Gastroesophageal sphincter (tissue), 4 donors: ENCODE measurements around the gene CDH4. TPM values are rescaled to one million over a fixed set of nuclear protein-coding genes. Genes with fewer than 3 reads are reported as not detected.

Source experiments
- ATAC-seq: fragments of 150-250 bp; one replicate; pipeline ENCODE4 v1.9.1; 2016; ENCODE audit warnings: mild to moderate bottlenecking, moderate library complexity
- H3K27ac ChIP-seq, 4 donors: fragments of 200-600 bp; sonication (generic) in 3 of 4; 1 replicate in 3 of 4; 2 replicates in 1 of 4; pipeline ENCODE4 v1.5.1; 2016 to 2019
- H3K27me3 ChIP-seq: fragments of 200-600 bp; sonication (generic); one replicate; pipeline ENCODE4 v1.5.1; 2019
- H3K36me3 ChIP-seq, 2 donors: fragments of 200-600 bp; sonication (generic); one replicate each; pipeline ENCODE4 v1.5.1; 2019; ENCODE audit warnings: control low read depth in 1 of 2
- H3K4me1 ChIP-seq, 3 donors: fragments of 200-600 bp; sonication (generic); 1 replicate in 2 of 3; 2 replicates in 1 of 3; pipeline ENCODE4 v1.5.1; 2016 to 2019; ENCODE audit warnings: control low read depth in 2 of 3
- H3K4me3 ChIP-seq, 2 donors: fragments of 200-600 bp; sonication (generic); one replicate each; pipeline ENCODE4 v1.5.1; 2019; ENCODE audit warnings: mild to moderate bottlenecking in 1 of 2, moderate library complexity in 1 of 2
- H3K9me3 ChIP-seq, 3 donors: fragments of 200-600 bp; sonication (generic); one replicate each; pipeline ENCODE4 v1.5.1; 2017 to 2019; ENCODE audit warnings: control low read depth in 2 of 3
- EP300 ChIP-seq: sonication (generic); formaldehyde crosslinking; IDR thresholded peaks from one replicate; pipeline ENCODE4 v1.6.1; 2017; ENCODE audit warnings: antibody characterized with exemption, mild to moderate bottlenecking
- POLR2A ChIP-seq, 2 donors: fragments of 450-650 bp; IDR thresholded peaks; one replicate each; pipeline ENCODE4 v1.6.1; 2017; ENCODE audit warnings: antibody characterized with exemption in 2 of 2, mild to moderate bottlenecking in 2 of 2, moderate library complexity in 1 of 2
- POLR2AphosphoS5 ChIP-seq: sonication (generic); formaldehyde crosslinking; IDR thresholded peaks from one replicate; pipeline ENCODE4 v1.6.1; 2017; ENCODE audit warnings: antibody characterized with exemption
- WGBS, 2 donors: methylation state at CpG; one replicate each; pipeline ENCODE4 v1.1.5; 2018; ENCODE audit warnings: low coverage in 1 of 2; 5-methylcytosine and 5-hydroxymethylcytosine counted together
- total RNA-seq, 4 donors: library from RNA; depleted of rRNA; stranded (reverse); fragments of >200 nt; gene quantifications; one replicate each; pipeline ENCODE4 v1.1.0, GENCODE V29; 2016
- TF ChIP-seq, protein P1 (sequence below), 4 experiments: fragments of 200-600 bp in 2 of 4; fragments of 450-650 bp in 2 of 4; sonication (generic) in 1 of 4; IDR thresholded peaks; one replicate each; pipeline ENCODE4 v1.5.1; 2017 to 2019; ENCODE audit warnings: antibody characterized with exemption in 4 of 4, mild to moderate bottlenecking in 2 of 4, moderate library complexity in 2 of 4

Gene CDH4
- total RNA-seq, 4 donors from 2014 or later, result under 0.01 to 1.5 (median 0.42) TPM; not detected in 1

DNA sequence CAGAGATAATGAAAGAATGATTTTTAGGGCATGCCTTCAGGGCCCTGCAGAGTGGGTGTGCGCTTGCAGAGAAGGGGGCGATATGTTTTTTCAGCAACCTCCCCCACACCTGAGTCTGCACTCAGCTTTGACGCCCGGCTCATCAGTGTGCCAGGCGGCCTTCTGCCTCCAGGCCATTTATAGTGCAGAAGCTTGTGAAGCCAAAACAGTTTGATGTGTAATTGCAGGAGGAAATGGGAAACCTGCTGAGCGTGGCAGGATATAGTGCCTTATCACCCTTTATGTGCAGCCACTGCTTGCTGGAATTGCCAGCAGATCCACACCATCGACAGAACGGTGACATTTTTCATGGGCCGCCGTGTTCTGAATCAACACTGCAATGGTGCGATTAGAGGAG is 178.2 kb downstream of the CDH4 start:
- 47% methylated on average over 8 of the region's 11 CpGs; no CpG with 5 or more reads in 1 of the 2 donors for WGBS, 2 donors

GRCh38 chr20:61433176-61433575 is 181.1 kb downstream of the CDH4 start:
- Histone ChIP-seq H3K27me3 (peaks cover 66% of the 10 kb centered on the region), H3K9me3 (peaks cover 0 to 5% (median 0%) of the 10 kb centered on the region in 3 donors), H3K27ac (no peak overlapping the region), H3K4me3 (no peak overlapping the region), H3K4me1 (peaks cover 0 to 9% (median 0%) of the 10 kb centered on the region in 3 donors), H3K36me3 (no peaks in the 10 kb centered on the region)
- 24 to 40% methylated on average over 1 to 10 of the region's 10 CpGs for WGBS, 2 donors
- TF ChIP-seq EP300 (no peak), POLR2A (IDR thresholded peaks at IDR 0.05) (no peak), POLR2AphosphoS5 (no peak)
- TF ChIP-seq, protein P1, sequence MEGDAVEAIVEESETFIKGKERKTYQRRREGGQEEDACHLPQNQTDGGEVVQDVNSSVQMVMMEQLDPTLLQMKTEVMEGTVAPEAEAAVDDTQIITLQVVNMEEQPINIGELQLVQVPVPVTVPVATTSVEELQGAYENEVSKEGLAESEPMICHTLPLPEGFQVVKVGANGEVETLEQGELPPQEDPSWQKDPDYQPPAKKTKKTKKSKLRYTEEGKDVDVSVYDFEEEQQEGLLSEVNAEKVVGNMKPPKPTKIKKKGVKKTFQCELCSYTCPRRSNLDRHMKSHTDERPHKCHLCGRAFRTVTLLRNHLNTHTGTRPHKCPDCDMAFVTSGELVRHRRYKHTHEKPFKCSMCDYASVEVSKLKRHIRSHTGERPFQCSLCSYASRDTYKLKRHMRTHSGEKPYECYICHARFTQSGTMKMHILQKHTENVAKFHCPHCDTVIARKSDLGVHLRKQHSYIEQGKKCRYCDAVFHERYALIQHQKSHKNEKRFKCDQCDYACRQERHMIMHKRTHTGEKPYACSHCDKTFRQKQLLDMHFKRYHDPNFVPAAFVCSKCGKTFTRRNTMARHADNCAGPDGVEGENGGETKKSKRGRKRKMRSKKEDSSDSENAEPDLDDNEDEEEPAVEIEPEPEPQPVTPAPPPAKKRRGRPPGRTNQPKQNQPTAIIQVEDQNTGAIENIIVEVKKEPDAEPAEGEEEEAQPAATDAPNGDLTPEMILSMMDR (IDR thresholded peaks at IDR 0.05), result no peak
- no peak for ATAC-seq

More for the DNA sequence above, 178.2 kb downstream of the CDH4 start:
- TF ChIP-seq POLR2AphosphoS5 (no peak), EP300 (no peak), POLR2A (IDR thresholded peaks at IDR 0.05) (no peak)
- TF ChIP-seq, protein P1 (IDR thresholded peaks at IDR 0.05), result no peak
- no peak for ATAC-seq
- Histone ChIP-seq H3K36me3 (no peaks in the 10 kb centered on the region), H3K9me3 (peaks cover 0 to 5% (median 0%) of the 10 kb centered on the region in 3 donors), H3K27me3 (peaks cover 48% of the 10 kb centered on the region), H3K4me3 (no peak overlapping the region), H3K27ac (no peak overlapping the region), H3K4me1 (no peaks in the 10 kb centered on the region)

GRCh38 chr20:61433816-61434215 is 181.8 kb downstream of the CDH4 start:
- 70 to 80% methylated on average over 6 to 8 of the region's 9 CpGs for WGBS, 2 donors
- Histone ChIP-seq H3K9me3 (peaks cover 0 to 5% (median 0%) of the 10 kb centered on the region in 3 donors), H3K4me3 (no peak overlapping the region), H3K27ac (no peak overlapping the region), H3K4me1 (peaks cover 0 to 9% (median 0%) of the 10 kb centered on the region in 3 donors), H3K27me3 (peaks cover 66% of the 10 kb centered on the region), H3K36me3 (no peaks in the 10 kb centered on the region)
- TF ChIP-seq POLR2A (IDR thresholded peaks at IDR 0.05) (no peak), POLR2AphosphoS5 (no peak), EP300 (no peak)
- TF ChIP-seq, protein P1 (IDR thresholded peaks at IDR 0.05), result no peak
- ATAC-seq, result no peak

DNA sequence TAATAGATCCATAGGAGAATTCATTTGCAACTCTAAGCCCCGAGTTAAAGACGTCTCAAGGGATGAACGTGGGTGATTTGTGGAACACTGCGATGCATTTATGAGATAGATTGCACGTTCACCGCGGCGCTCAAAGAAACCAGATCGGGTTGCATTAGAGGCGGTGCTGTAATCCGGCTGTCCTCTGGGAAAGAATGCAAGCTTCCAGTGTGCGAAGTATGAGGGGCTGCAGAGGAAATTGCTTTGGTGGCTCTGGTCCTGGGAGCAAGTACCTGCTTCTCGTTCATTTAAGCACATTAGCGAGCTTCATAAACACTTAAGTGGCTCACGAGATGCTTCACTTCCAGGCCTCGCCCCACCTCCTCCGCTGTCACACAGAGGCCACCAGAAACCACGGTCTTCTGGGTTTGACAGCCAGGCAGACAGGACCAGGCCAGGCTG is 182.3 kb downstream of the CDH4 start:
- Histone ChIP-seq H3K36me3 (no peaks in the 10 kb centered on the region), H3K4me3 (no peak overlapping the region), H3K4me1 (peaks cover 0 to 9% (median 0%) of the 10 kb centered on the region in 3 donors), H3K27ac (no peak overlapping the region), H3K9me3 (peaks cover 0 to 5% (median 0%) of the 10 kb centered on the region in 3 donors), H3K27me3 (peaks cover 66% of the 10 kb centered on the region)
- no peak for ATAC-seq
- 6 to 15% methylated on average over 10 to 11 of the region's 18 CpGs for WGBS, 2 donors
- TF ChIP-seq, protein P1 (IDR thresholded peaks at IDR 0.05), result no peak
- TF ChIP-seq EP300 (no peak), POLR2A (IDR thresholded peaks at IDR 0.05) (no peak), POLR2AphosphoS5 (no peak)

DNA sequence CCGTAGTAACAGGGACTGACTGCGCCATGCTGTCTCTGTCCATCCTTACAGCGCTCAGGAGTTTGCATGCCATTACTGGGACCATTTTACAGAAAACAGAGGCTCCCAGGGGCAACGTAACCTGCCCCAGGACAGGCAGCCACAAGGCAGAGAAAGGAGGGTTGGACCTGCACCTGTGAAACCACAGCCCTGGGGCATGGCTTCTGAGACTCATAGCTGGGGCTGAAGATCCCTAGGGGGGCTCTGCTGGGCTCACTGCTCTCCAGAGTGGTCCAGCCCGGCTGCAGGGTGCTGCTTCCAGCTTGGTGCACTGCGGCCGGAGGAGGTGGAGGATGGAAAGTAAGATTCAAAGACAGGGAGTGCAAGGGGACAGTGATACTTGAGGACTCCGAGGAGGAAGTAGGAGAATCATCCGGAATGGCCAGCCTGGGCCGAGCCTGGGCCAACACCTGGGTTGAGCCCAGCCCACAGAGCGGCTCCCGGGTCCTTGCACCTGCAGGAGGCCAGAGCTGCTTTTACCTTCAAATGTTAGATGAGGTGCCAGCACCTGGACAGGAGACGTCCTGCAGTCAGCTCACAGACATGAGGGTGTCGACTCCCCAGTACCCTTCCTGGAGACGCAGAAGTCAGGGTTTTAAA is 183.2 kb downstream of the CDH4 start:
- no peak for ATAC-seq
- TF ChIP-seq POLR2AphosphoS5 (no peak), EP300 (no peak), POLR2A (IDR thresholded peaks at IDR 0.05) (no peak)
- TF ChIP-seq, protein P1 (IDR thresholded peaks at IDR 0.05), result no peak
- peaks cover 57% of the 10 kb centered on the region for H3K27me3 ChIP-seq
- peaks cover 0 to 9% (median 0%) of the 10 kb centered on the region in 3 donors for H3K4me1 ChIP-seq
- H3K27ac ChIP-seq, result no peak overlapping the region
- H3K36me3 ChIP-seq, result no peaks in the 10 kb centered on the region
- WGBS, 2 donors, result 70 to 92% methylated on average over 2 to 3 of the region's 15 CpGs
- H3K4me3 ChIP-seq, result no peak overlapping the region
- peaks cover 0 to 5% (median 0%) of the 10 kb centered on the region in 3 donors for H3K9me3 ChIP-seq
